Activated CD8-positive, alpha-beta T cell treated with anti-CD3 and anti-CD28 coated beads for 36 hours (primary cell): ENCODE results near the gene ZNF490. TPM values are rescaled to one million over a fixed set of nuclear protein-coding genes. Genes with fewer than 3 reads are reported as not detected.

Experiments used
- ATAC-seq: fragments of 200-7000 bp; cut with Tn5 transposase; one replicate; pipeline ENCODE4 v1.10.0; 2021; ENCODE audit warnings: mild to moderate bottlenecking, moderate library complexity
- CTCF ChIA-PET: fragments of 350-600 bp; sonication (Branson Sonifier 250); formaldehyde crosslinking; loops from one replicate; lab custom pipeline; 2021; ENCODE audit warnings: antibody characterized with exemption; lab: Charles Lee
- POLR2A ChIA-PET: fragments of 350-600 bp; sonication (Branson Sonifier 250); formaldehyde crosslinking; loops from one replicate; lab custom pipeline; 2021; ENCODE audit warnings: antibody characterized with exemption; lab: Charles Lee
- DNase-seq: peaks from one replicate; pipeline ENCODE4 v3.0.0-alpha.2; 2020
- H3K27ac Mint-ChIP-seq: one replicate; pipeline ENCODE4 v1.8.0; 2021; ENCODE audit warnings: mild to moderate bottlenecking, mixed read lengths
- H3K27me3 Mint-ChIP-seq: one replicate; pipeline ENCODE4 v1.8.0; 2021; ENCODE audit warnings: mixed read lengths
- H3K36me3 Mint-ChIP-seq: one replicate; pipeline ENCODE4 v1.8.0; 2021; ENCODE audit warnings: low read depth, mixed read lengths
- H3K4me1 Mint-ChIP-seq: one replicate; pipeline ENCODE4 v1.8.0; 2021; ENCODE audit warnings: low read depth, mixed read lengths
- H3K4me3 Mint-ChIP-seq: one replicate; pipeline ENCODE4 v1.8.0; 2021; ENCODE audit warnings: mild to moderate bottlenecking, moderate library complexity, mixed read lengths
- H3K9me3 Mint-ChIP-seq: one replicate; pipeline ENCODE4 v1.8.0; 2021; ENCODE audit warnings: mixed read lengths
- intact Hi-C: fragments of 100-400 bp; cut with micrococcal nuclease; formaldehyde crosslinking; loops from one replicate; pipeline ENCODE4 v1.10.0; 2022
- total RNA-seq, 2 experiments: library from RNA; stranded (reverse); gene quantifications; one replicate each; pipeline ENCODE4 v1.2.3, GENCODE V29; 2021
- TF ChIP-seq, protein P1 (sequence below): fragments of 200-600 bp; IDR thresholded peaks from one replicate; pipeline ENCODE4 v1.8.0; 2022; ENCODE audit warnings: antibody characterized with exemption, mild to moderate bottlenecking

The ZNF490 gene
- total RNA-seq, 2 experiments from 2014 or later: 6.8 to 9.3 TPM

DNA sequence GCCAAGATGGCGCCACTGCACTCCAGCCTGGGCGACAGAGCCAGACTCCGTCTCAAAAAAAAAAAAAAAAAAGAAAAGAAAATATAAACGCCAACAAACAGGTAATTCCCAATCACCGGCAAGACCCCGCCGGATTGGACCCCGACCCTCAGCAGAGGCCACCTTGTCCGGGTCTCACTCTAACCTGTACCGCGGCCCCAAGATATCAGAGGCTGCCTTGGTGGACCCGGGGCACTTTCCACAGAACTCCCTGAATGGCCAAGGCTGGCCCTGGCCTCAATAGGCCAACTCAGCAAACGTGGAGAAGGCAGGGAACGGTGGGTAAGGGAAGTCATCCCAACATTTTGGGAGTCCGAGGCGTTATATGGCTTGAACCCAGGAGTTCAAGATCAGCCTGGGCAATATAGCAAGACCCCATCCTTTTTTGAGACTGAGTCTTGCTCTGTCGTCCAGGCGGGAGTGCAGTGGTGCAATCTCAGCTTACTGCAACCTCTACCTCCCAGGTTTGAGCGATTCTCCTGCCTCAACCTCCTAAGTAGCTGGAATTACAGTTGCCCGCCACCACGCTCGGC lies 28.1 kb upstream of the ZNF490 start:
- POLR2A ChIA-PET: interaction anchor here (1.7 kb wide), 1 partner anchor 15 kb away, joined by 7 read pairs; no protein-coding TSS in a partner anchor
- no peak overlapping the region for H3K27ac Mint-ChIP-seq

DNA sequence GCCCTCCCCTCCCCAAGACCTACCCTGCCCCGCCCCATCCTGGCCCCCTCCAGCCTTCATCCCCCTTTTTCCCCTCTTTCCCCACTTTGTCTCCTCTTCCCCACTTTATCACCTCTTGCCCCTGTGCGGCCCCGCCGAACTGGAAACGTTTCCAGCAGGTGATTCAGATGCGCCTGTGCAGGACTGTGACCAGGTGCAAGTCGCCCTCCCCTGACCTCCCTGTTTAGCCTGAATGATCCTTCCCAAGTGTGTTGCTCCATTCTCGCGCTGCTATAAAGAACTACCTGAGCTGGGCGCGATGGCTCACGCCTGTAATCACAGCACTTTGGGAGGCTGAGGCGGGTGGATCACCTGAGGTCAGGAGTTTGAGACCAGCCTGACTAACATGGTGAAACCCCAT lies 26.0 kb upstream of the ZNF490 start:
- no peak for ATAC-seq
- H3K9me3 Mint-ChIP-seq: no peaks in the 10 kb centered on the region
- H3K4me3 Mint-ChIP-seq: no peak overlapping the region
- no peak overlapping the region for H3K27ac Mint-ChIP-seq
- ChIA-PET POLR2A (interaction anchor here (0.6 kb wide), 1 partner anchor 1902 kb away, joined by 4 read pairs; no protein-coding TSS in a partner anchor), CTCF (no interaction called here)
- TF ChIP-seq, protein P1, sequence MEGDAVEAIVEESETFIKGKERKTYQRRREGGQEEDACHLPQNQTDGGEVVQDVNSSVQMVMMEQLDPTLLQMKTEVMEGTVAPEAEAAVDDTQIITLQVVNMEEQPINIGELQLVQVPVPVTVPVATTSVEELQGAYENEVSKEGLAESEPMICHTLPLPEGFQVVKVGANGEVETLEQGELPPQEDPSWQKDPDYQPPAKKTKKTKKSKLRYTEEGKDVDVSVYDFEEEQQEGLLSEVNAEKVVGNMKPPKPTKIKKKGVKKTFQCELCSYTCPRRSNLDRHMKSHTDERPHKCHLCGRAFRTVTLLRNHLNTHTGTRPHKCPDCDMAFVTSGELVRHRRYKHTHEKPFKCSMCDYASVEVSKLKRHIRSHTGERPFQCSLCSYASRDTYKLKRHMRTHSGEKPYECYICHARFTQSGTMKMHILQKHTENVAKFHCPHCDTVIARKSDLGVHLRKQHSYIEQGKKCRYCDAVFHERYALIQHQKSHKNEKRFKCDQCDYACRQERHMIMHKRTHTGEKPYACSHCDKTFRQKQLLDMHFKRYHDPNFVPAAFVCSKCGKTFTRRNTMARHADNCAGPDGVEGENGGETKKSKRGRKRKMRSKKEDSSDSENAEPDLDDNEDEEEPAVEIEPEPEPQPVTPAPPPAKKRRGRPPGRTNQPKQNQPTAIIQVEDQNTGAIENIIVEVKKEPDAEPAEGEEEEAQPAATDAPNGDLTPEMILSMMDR: no peak
- DNase-seq: no peak
- H3K27me3 Mint-ChIP-seq: no peaks in the 10 kb centered on the region
- H3K36me3 Mint-ChIP-seq: peaks cover 41% of the 10 kb centered on the region
- peaks cover 25% of the 10 kb centered on the region for H3K4me1 Mint-ChIP-seq
- intact Hi-C loops: no loop called here

More for the DNA sequence above, 28.1 kb upstream of the ZNF490 start:
- CTCF ChIA-PET: interaction anchor here (1.2 to 2.2 kb wide), 4 partner anchors 11 to 75 kb away, joined by 3 to 13 read pairs (median 8); partner anchors contain the start of genes MAN2B1 and WDR83
- no peak for DNase-seq
- Mint-ChIP-seq H3K36me3 (peaks cover 35% of the 10 kb centered on the region), H3K4me1 (peaks cover 25% of the 10 kb centered on the region), H3K4me3 (no peak overlapping the region), H3K9me3 (no peaks in the 10 kb centered on the region), H3K27me3 (no peaks in the 10 kb centered on the region)
- TF ChIP-seq, protein P1: no peak
- no peak for ATAC-seq
- intact Hi-C loops: no loop called here

DNA sequence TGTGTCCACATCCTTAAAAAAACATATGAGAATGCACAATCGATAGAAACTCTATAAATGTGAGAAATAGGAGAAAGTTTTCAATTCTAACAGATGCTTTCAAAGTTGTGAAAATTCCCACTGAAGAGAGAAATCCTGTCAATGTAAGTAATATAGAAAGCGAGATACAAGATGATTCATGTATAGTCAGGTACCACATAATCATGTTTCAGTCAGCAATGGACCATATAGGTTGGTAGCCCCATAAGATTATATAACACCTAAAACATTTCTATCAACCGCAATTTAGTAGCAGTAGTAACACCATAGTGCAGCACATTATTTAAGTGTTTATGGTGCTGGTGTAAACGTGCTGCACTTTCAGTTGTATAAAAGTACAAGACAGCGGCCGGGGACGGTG lies 18.6 kb upstream of the ZNF490 start:
- no peak for DNase-seq
- Mint-ChIP-seq H3K9me3 (peaks cover 20% of the 10 kb centered on the region), H3K4me3 (no peak overlapping the region), H3K36me3 (peaks cover 66% of the 10 kb centered on the region), H3K4me1 (peaks cover 5% of the 10 kb centered on the region), H3K27me3 (no peaks in the 10 kb centered on the region), H3K27ac (no peak overlapping the region)
- no peak for ATAC-seq
- intact Hi-C loops: no loop called here
- CTCF ChIA-PET: no interaction called here
- TF ChIP-seq, protein P1: no peak
- POLR2A ChIA-PET: interaction anchor here (1.1 kb wide), 1 partner anchor 41 kb away, joined by 3 read pairs; no protein-coding TSS in a partner anchor

- no peak for ATAC-seq
- H3K27me3 Mint-ChIP-seq: no peaks in the 10 kb centered on the region
- POLR2A ChIA-PET: interaction anchor here (0.7 to 0.8 kb wide), 2 partner anchors 12 to 102 kb away, joined by 3 read pairs; no protein-coding TSS in a partner anchor
- DNase-seq: no peak
- no peak overlapping the region for H3K4me3 Mint-ChIP-seq
- peaks cover 8% of the 10 kb centered on the region for H3K4me1 Mint-ChIP-seq
- CTCF ChIA-PET: interaction anchor here (0.8 to 0.9 kb wide), 2 partner anchors 12 to 65 kb away, joined by 3 to 4 read pairs; no protein-coding TSS in a partner anchor
- TF ChIP-seq, protein P1: no peak
- H3K36me3 Mint-ChIP-seq: peaks cover 61% of the 10 kb centered on the region
- intact Hi-C loops: no loop called here
- H3K9me3 Mint-ChIP-seq: peaks cover 20% of the 10 kb centered on the region
- no peak overlapping the region for H3K27ac Mint-ChIP-seq
Observed at GRCh38 chr19:12628040-12629022, 17.7 kb upstream of the ZNF490 start.
